KG1 (cell line): Measurements from ENCODE around the gene ARID3C.
A peak's percentile ranks its signal among the peaks of the same experiment; 100 is the strongest.

Experiments
- DNase-seq: peaks from one replicate; lab custom pipeline; 2025; lab: John Stamatoyannopoulos, UW

The ARID3C gene

GRCh38 chr9:34627716-34628655 lies 880 bp downstream of the ARID3C start:
- no peak for DNase-seq

- no peak for DNase-seq
Measured at GRCh38 chr9:34625186-34625486, 3.7 kb downstream of the ARID3C start.

GRCh38 chr9:34624475-34625185 lies 4.2 kb downstream of the ARID3C start:
- no peak for DNase-seq

- DNase-seq: no peak
Measured at GRCh38 chr9:34623374-34624235, 5.3 kb downstream of the ARID3C start.

- peak; percentile 86 for DNase-seq
Measured at GRCh38 chr9:34620061-34620994, 8.5 kb downstream of the ARID3C start, which contains the start of gene DCTN3. Gene DCTN3 (minus strand): TSS chr9:34620495. CDS start chr9:34620464, 31 bp downstream.

- DNase-seq: no peak
Measured at GRCh38 chr9:34615132-34615531, 13.7 kb downstream of the ARID3C start.

GRCh38 chr9:34612788-34613390 lies 16.0 kb downstream of the ARID3C start:
- DNase-seq: peak; percentile 80

- DNase-seq: peak; percentile 88
Measured at GRCh38 chr9:34611811-34612787, 16.8 kb downstream of the ARID3C start, which contains the start of gene RPP25L. Gene RPP25L (minus strand): TSS chr9:34612097. CDS start chr9:34611296, 801 bp downstream.

GRCh38 chr9:34611251-34611810 lies 17.5 kb downstream of the ARID3C start:
- DNase-seq: no peak

- no peak for DNase-seq
Measured at GRCh38 chr9:34610434-34611206, 18.2 kb downstream of the ARID3C start.

GRCh38 chr9:34607331-34607730 lies 21.5 kb downstream of the ARID3C start:
- DNase-seq: no peak

- no peak for DNase-seq
Measured at GRCh38 chr9:34606905-34607304, 22.0 kb downstream of the ARID3C start.

GRCh38 chr9:34606190-34606589 lies 22.7 kb downstream of the ARID3C start:
- no peak for DNase-seq

GRCh38 chr9:34603610-34604231 lies 25.1 kb downstream of the ARID3C start:
- DNase-seq: peak; percentile 37

- no peak for DNase-seq
Measured at GRCh38 chr9:34601937-34602573, 26.8 kb downstream of the ARID3C start.

GRCh38 chr9:34600908-34601307 lies 28.0 kb downstream of the ARID3C start:
- DNase-seq: no peak

- DNase-seq: no peak
Measured at GRCh38 chr9:34599546-34599945, 29.3 kb downstream of the ARID3C start.
